Esophagus (tissue), 2 donors: Measurements from ENCODE around the gene SRPRA. TPM values are rescaled to one million over a fixed set of nuclear protein-coding genes. Genes with fewer than 3 reads are reported as not detected.

Experiments used
- H3K27ac ChIP-seq, 2 donors: one replicate each; pipeline ENCODE4 v1.5.1; 2013; ENCODE audit warnings: low read depth in 2 of 2, mild to moderate bottlenecking in 2 of 2, inconsistent platforms in 1 of 2, low read length in 1 of 2, moderate library complexity in 1 of 2
- H3K27me3 ChIP-seq, 2 donors: one replicate each; pipeline ENCODE4 v1.6.1; 2013; ENCODE audit warnings: low read length in 2 of 2, control low read depth in 1 of 2, mild to moderate bottlenecking in 1 of 2; ENCODE audit not compliant: insufficient read depth in 2 of 2, control insufficient read depth in 1 of 2
- H3K36me3 ChIP-seq, 2 donors: one replicate each; pipeline ENCODE4 v1.6.1; 2013; ENCODE audit warnings: low read length in 1 of 2; ENCODE audit not compliant: control insufficient read depth in 2 of 2, insufficient read depth in 2 of 2
- H3K4me1 ChIP-seq, 2 donors: one replicate each; pipeline ENCODE4 v1.6.1; 2013; ENCODE audit warnings: low read length in 1 of 2; ENCODE audit not compliant: control insufficient read depth in 2 of 2, insufficient read depth in 2 of 2
- H3K4me3 ChIP-seq, 2 donors: one replicate each; pipeline ENCODE4 v1.5.1; 2013; ENCODE audit warnings: low read length in 2 of 2, mild to moderate bottlenecking in 2 of 2, low read depth in 1 of 2, moderate library complexity in 1 of 2
- H3K9me3 ChIP-seq, 2 donors: one replicate each; pipeline ENCODE4 v1.6.1; 2013; ENCODE audit warnings: mild to moderate bottlenecking in 2 of 2, low read depth in 1 of 2, low read length in 1 of 2, moderate library complexity in 1 of 2; ENCODE audit not compliant: control insufficient read depth in 2 of 2, insufficient read depth in 1 of 2
- WGBS, 2 donors: extraction: QIAGEN DNeasy Blood & Tissue Kit; methylation state at CpG; one replicate each; pipeline ENCODE4 v1.1.7; 2013; 5-methylcytosine and 5-hydroxymethylcytosine counted together
- polyA plus RNA-seq, 2 donors: library from polyadenylated mRNA; stranded (reverse); fragments of 200-250 nt; gene quantifications; one replicate each; pipeline ENCODE4 v1.2.3, GENCODE V29; 2013
- donor health status: healthy with polysubstance abuse.
- donor health status: Bipolar disorder and iron deficiency.

The SRPRA gene
- polyA plus RNA-seq, 2 donors: 34.7 to 48.3 TPM

GRCh38 chr11:126254819-126255218 is 13.9 kb downstream of the SRPRA start:
- 66% methylated on average over 1 of the region's 1 CpG for WGBS, 2 donors
- H3K4me1 ChIP-seq: no peaks in the 10 kb centered on the region
- no peak overlapping the region for H3K4me3 ChIP-seq
- no peaks in the 10 kb centered on the region for H3K9me3 ChIP-seq
- H3K27me3 ChIP-seq: no peaks in the 10 kb centered on the region
- H3K36me3 ChIP-seq: peaks cover 0 to 3% of the 10 kb centered on the region in 2 donors
- H3K27ac ChIP-seq: no peak overlapping the region

- peaks cover 0 to 3% of the 10 kb centered on the region in 2 donors for H3K36me3 ChIP-seq
These were observed 15.4 kb downstream of the SRPRA start for GRCh38 chr11:126253265-126253664.

GRCh38 chr11:126246636-126247035 is 22.1 kb downstream of the SRPRA start:
- H3K27me3 ChIP-seq: no peaks in the 10 kb centered on the region
- H3K36me3 ChIP-seq: peaks cover 0 to 2% of the 10 kb centered on the region in 2 donors
- H3K4me1 ChIP-seq: no peaks in the 10 kb centered on the region
- 87 to 95% methylated on average over 2 of the region's 2 CpGs for WGBS, 2 donors
- H3K4me3 ChIP-seq: no peak overlapping the region
- H3K9me3 ChIP-seq: no peaks in the 10 kb centered on the region
- no peak overlapping the region for H3K27ac ChIP-seq

More at GRCh38 chr11:126253265-126253664, 15.4 kb downstream of the SRPRA start:
- WGBS, 2 donors: 74 to 98% methylated on average over 4 of the region's 4 CpGs
- H3K9me3 ChIP-seq: no peaks in the 10 kb centered on the region
- no peak overlapping the region for H3K27ac ChIP-seq
- no peaks in the 10 kb centered on the region for H3K4me1 ChIP-seq
- no peaks in the 10 kb centered on the region for H3K27me3 ChIP-seq
- no peak overlapping the region for H3K4me3 ChIP-seq

DNA sequence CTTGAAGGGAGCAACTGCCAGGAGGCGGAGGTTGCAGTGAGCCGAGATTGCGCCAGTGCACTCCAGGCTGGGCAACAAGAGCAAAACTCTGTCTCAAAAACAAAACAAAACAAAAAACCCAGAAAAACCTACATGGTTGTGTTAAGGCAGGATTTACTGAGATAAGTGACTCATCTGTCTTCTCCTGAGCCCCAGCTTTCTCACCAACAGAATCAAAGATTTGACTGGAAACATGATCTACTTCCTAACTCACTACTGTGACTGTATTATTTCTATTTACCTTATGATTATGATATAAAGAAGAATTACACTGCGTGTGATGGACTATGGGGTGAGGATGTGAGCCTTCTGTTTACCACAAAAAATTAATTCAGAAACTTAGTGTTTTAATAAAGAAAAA is 35.3 kb downstream of the SRPRA start:
- H3K4me3 ChIP-seq: no peak overlapping the region
- 85 to 96% methylated on average over 4 of the region's 4 CpGs for WGBS, 2 donors

DNA sequence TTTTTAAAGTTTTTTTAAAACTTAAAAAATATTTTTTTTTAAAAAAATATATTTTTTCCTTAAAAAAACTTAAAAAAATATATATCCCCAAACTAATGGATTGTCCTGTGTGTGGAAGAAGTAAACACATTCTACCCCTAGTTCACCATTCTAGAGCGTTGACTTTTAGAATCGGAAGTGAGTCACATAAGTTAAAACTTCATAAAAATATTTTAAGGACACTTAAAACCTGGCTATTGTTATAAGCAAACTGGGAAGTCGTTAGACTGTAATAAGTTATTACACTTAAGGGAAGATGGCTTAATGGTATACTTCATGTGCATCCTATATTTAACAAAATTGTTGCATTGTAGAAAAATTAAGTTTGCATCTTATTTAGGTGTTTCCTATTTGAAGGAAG is 36.0 kb downstream of the SRPRA start:
- Histone ChIP-seq H3K27me3 (no peaks in the 10 kb centered on the region), H3K27ac (no peak overlapping the region), H3K36me3 (no peaks in the 10 kb centered on the region), H3K4me1 (no peaks in the 10 kb centered on the region), H3K9me3 (no peaks in the 10 kb centered on the region), H3K4me3 (no peak overlapping the region)
- 83 to 94% methylated on average over 3 of the region's 3 CpGs for WGBS, 2 donors

More for the DNA sequence above, 35.3 kb downstream of the SRPRA start:
- H3K27ac ChIP-seq: no peak overlapping the region
- no peaks in the 10 kb centered on the region for H3K36me3 ChIP-seq
- H3K4me1 ChIP-seq: no peaks in the 10 kb centered on the region
- no peaks in the 10 kb centered on the region for H3K27me3 ChIP-seq
- H3K9me3 ChIP-seq: no peaks in the 10 kb centered on the region

DNA sequence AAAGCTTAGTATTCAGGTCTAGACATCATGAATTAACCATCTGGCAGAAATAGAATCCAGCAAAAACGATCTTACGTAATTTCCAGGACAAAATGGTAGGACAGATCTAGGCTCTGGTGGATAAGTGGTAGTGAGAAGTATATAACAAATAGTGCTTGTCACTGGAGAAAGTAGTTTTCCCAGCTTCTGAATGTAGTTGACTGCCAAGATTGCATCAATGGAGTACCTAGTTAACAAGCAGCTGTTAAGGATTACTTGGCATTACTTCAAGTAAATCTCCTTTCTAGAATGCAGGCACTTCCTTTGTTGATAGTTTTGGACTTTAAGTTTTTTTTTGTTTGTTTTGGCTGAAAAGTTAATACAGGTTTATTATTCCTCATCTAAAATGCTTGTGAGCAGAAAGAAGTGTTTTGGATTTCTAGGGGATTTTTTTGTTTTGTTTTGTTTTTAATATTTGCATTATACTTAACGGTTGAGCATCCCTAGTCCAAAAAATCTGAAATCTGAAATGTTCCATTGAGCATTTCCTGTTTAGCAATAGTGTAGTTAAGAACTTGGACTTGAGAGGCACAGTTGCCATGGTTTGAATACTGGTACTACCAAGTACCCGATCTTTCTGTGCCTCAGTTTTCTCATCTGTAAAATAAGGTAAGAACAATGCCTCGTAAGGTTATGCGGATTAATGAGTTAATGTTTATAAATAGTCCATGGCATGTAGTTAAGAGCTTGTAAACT is 36.8 kb downstream of the SRPRA start:
- WGBS, 2 donors: 63 to 68% methylated on average over 6 of the region's 6 CpGs

DNA sequence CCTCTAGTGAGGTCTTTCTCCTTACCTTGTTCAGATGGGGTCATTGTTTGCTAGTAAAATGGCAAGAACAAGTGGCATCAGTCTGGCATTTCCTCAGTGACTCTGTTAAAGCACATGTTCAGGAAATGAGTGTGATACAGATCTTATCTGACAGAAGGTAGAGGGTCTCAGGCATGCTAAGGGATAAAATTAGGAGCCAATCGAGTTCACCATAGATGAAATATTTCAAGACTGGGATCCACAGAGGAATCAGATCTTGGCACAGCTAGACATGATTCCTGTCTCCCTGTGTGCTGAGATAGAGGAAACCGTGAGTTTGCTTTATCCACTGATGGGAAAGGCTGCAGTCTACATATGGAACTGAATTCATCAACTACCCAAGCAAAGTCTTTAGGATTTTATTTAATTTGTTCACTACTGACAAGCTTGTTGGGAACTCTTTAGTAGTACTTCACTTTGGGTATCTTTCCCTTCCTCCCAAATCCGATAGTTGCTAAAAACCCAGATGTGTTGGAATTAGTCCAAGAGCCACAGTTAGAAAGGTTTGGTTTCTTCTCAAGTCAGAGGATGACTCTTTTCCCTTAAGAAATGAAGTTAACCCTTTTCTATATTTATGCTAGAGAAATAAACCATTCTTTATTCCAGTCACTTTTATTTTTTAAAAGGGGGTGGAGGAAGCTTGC is 38.7 kb downstream of the SRPRA start:
- WGBS, 2 donors: 59 to 68% methylated on average over 3 of the region's 3 CpGs
- no peaks in the 10 kb centered on the region for H3K9me3 ChIP-seq
- no peaks in the 10 kb centered on the region for H3K27me3 ChIP-seq
- no peak overlapping the region for H3K27ac ChIP-seq
- H3K4me1 ChIP-seq: no peaks in the 10 kb centered on the region
- no peaks in the 10 kb centered on the region for H3K36me3 ChIP-seq
- H3K4me3 ChIP-seq: no peak overlapping the region

More for the DNA sequence above, 36.8 kb downstream of the SRPRA start:
- no peak overlapping the region for H3K27ac ChIP-seq
- H3K36me3 ChIP-seq: no peaks in the 10 kb centered on the region
- no peaks in the 10 kb centered on the region for H3K9me3 ChIP-seq
- no peaks in the 10 kb centered on the region for H3K4me1 ChIP-seq
- H3K27me3 ChIP-seq: no peaks in the 10 kb centered on the region
- no peak overlapping the region for H3K4me3 ChIP-seq

- no peaks in the 10 kb centered on the region for H3K36me3 ChIP-seq
- H3K27ac ChIP-seq: no peak overlapping the region
- H3K4me3 ChIP-seq: no peak overlapping the region
- WGBS, 2 donors: 93 to 95% methylated on average over 9 to 11 of the region's 15 CpGs
- H3K9me3 ChIP-seq: no peaks in the 10 kb centered on the region
- peaks cover 0 to 2% of the 10 kb centered on the region in 2 donors for H3K4me1 ChIP-seq
- no peaks in the 10 kb centered on the region for H3K27me3 ChIP-seq
These were observed 42.2 kb downstream of the SRPRA start for GRCh38 chr11:126226334-126227084.

DNA sequence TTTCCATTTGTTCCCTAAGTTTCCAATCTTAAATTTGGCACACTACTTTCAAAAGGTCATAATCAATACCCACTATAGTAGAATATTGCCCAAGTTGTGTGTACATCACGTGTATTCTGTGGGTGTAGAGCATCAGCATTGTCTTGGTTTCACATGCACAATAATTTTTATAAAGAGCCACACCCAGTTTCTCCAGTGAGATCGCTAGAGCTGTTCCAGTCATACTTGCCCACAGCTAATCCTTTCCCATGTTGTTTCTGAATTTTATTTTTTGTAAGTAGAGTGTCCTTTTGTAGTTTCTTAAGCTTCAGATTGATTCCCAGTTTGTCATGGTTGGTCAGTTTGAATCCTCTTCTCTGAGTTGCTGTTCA is 43.4 kb downstream of the SRPRA start:
- peaks cover 0 to 2% of the 10 kb centered on the region in 2 donors for H3K4me1 ChIP-seq
- no peaks in the 10 kb centered on the region for H3K27me3 ChIP-seq
- no peak overlapping the region for H3K27ac ChIP-seq
- no peaks in the 10 kb centered on the region for H3K36me3 ChIP-seq
- H3K4me3 ChIP-seq: no peak overlapping the region
- no peaks in the 10 kb centered on the region for H3K9me3 ChIP-seq
- WGBS, 2 donors: 65 to 68% methylated on average over 2 of the region's 2 CpGs
